ENCODE results near the gene ATP8B4. TPM values are rescaled to one million over a fixed set of nuclear protein-coding genes. Genes with fewer than 3 reads are reported as not detected.

Gene ATP8B4
- total and polyA plus RNA-seq, 2 of the 8 experiments (the other 6 are each of a cell fraction or from before 2014, with no cell fraction given): 0.17 to 0.24 TPM

- H2BK15ac ChIP-seq (ENCODE audit: low read length): no peak overlapping the region
- H2BK12ac ChIP-seq (ENCODE audit: low read depth, low read length): no peak overlapping the region
- H3K56ac ChIP-seq (replicated peaks; ENCODE audit: insufficient read length, low read depth, low read length): no peak overlapping the region
- ChIA-PET CTCF (ENCODE audit: partially characterized antibody) (interaction anchor here (0.6 to 1.9 kb wide), 2 partner anchors 176 to 202 kb away, joined by 4 to 5 read pairs; no protein-coding TSS in a partner anchor), POLR2A (ENCODE audit: partially characterized antibody) (no interaction called here)
- no peak overlapping the region for H3K9ac ChIP-seq (replicated peaks in 1 of 4; ENCODE audit: extremely low read depth in 1 of 4, low read depth in 3 of 4, low read length in 3 of 4)
- no peaks in the 10 kb centered on the region for H3K79me2 ChIP-seq (ENCODE audit: control insufficient read depth in 1 of 2, insufficient read depth in 2 of 2, low read length in 2 of 2)
- H3K23me2 ChIP-seq (ENCODE audit: low read depth, low read length): no peaks in the 10 kb centered on the region
- no peaks in the 10 kb centered on the region for H3K27me3 ChIP-seq (replicated peaks in 1 of 4; ENCODE audit: control insufficient read depth in 3 of 4, extremely low read depth in 1 of 4, insufficient read depth in 3 of 4, low read length in 3 of 4)
- H3K9me3 ChIP-seq (ENCODE audit: insufficient read depth in 2 of 2, low read depth in 1 of 2, low read length in 1 of 2): no peaks in the 10 kb centered on the region
- no peak overlapping the region for H3K18ac ChIP-seq (ENCODE audit: extremely low read depth, low read length)
- no peak overlapping the region for H3K23ac ChIP-seq (ENCODE audit: insufficient read length)
- no peaks in the 10 kb centered on the region for H3K79me1 ChIP-seq (ENCODE audit: low read depth, low read length)
- H3K4me3 ChIP-seq (ENCODE audit: extremely low read depth in 1 of 4, insufficient read depth in 2 of 4, low read depth in 3 of 4, low read length in 4 of 4): no peak overlapping the region
- H3K4me2 ChIP-seq (ENCODE audit: insufficient read depth in 1 of 2, low read depth in 2 of 2, low read length in 2 of 2): no peak overlapping the region
- H2AK5ac ChIP-seq (ENCODE audit: low read depth, low read length): no peak overlapping the region
- 96% methylated on average over 2 of the region's 2 CpGs; no CpG with 5 or more reads in 1 of the 2 experiments for WGBS, 2 experiments (ENCODE audit: extremely low coverage in 1 of 2, insufficient coverage in 1 of 2, insufficient read length in 1 of 2, insufficient replicate concordance in 2 of 2, low coverage in 1 of 2, low lambda C conversion rate in 2 of 2, missing lambda C conversion rate in 1 of 2)
- no peak overlapping the region for H3K4ac ChIP-seq (replicated peaks; ENCODE audit: insufficient read length, low read depth, low read length)
- DNase-seq (ENCODE audit: low read depth in 1 of 2, low spot score in 2 of 2) (no peak), FAIRE-seq (no peak)
- no peak overlapping the region for H4K91ac ChIP-seq (replicated peaks; ENCODE audit: insufficient read length, low read length)
- no peaks in the 10 kb centered on the region for H3K36me3 ChIP-seq (ENCODE audit: control insufficient read depth in 2 of 4, insufficient read depth in 4 of 4, low read length in 3 of 4)
- no peak overlapping the region for H3K27ac ChIP-seq (ENCODE audit: low read depth, low read length)
- no peaks in the 10 kb centered on the region for H3K4me1 ChIP-seq (replicated peaks in 1 of 4; ENCODE audit: control insufficient read depth in 3 of 4, insufficient read depth in 4 of 4, low read length in 3 of 4)
- no peaks in the 10 kb centered on the region for H4K20me1 ChIP-seq (replicated peaks in 1 of 2; ENCODE audit: control insufficient read depth in 1 of 2, insufficient read depth in 2 of 2, low read length in 2 of 2)
- no peak overlapping the region for H4K5ac ChIP-seq (ENCODE audit: insufficient read length, low read depth, low read length)
- no peak overlapping the region for H2BK120ac ChIP-seq (replicated peaks; ENCODE audit: low read depth, low read length)
- H4K8ac ChIP-seq (ENCODE audit: extremely low read depth, insufficient read depth, low read length): no peak overlapping the region
- no peak overlapping the region for H2AFZ ChIP-seq (ENCODE audit: low read length)
- no peak overlapping the region for H2BK5ac ChIP-seq (ENCODE audit: low read depth, low read length)
- no peak overlapping the region for H2BK20ac ChIP-seq (ENCODE audit: low read length)
- H3K14ac ChIP-seq (ENCODE audit: insufficient read length): no peak overlapping the region
- TF ChIP-seq EGR1 (IDR thresholded peaks at IDR 0.05; ENCODE audit: borderline replicate concordance, low read depth, low read length): no peak
- no peak for TF ChIP-seq MAFK (IDR thresholded peaks at IDR 0.05; ENCODE audit: low read depth, low read length)
- no peak for TF ChIP-seq SIX5 (IDR thresholded peaks at IDR 0.05; ENCODE audit: low read depth, low read length)
- TF ChIP-seq BRCA1 (IDR thresholded peaks at IDR 0.05; ENCODE audit: low read depth, low read length): no peak
- TF ChIP-seq TEAD4 (IDR thresholded peaks at IDR 0.05; ENCODE audit: low read depth, low read length): no peak
- no peak for TF ChIP-seq GTF2F1 (IDR thresholded peaks at IDR 0.05; ENCODE audit: borderline replicate concordance, low read depth, low read length)
Measured at GRCh38 chr15:50077651-50078050, 41.4 kb downstream of the ATP8B4 start.
